Activated T-helper 9 cell treated with anti-CD3 and anti-CD28 coated beads, Interleukin-2, amount 50 U/mL, for 16 hours (primary cell): Measurements from ENCODE around the gene CRYBG2.
"Not testable (repeated sequence)": the region's sequence is repeated elsewhere in the genome, so short reads cannot be mapped to it uniquely, and the experiment has no call there.

Experiments
- DNase-seq: peaks from one replicate; pipeline ENCODE4 v3.0.0-alpha.2; 2020; ENCODE audit warnings: low read depth

CRYBG2 gene

GRCh38 chr1:26295194-26296138 lies 58.5 kb downstream of the CRYBG2 start:
- DNase-seq, result no peak

- no peak for DNase-seq
Observed at GRCh38 chr1:26293911-26294463, 59.9 kb downstream of the CRYBG2 start.

GRCh38 chr1:26292735-26293134 lies 61.2 kb downstream of the CRYBG2 start:
- DNase-seq, result not testable (repeated sequence)

GRCh38 chr1:26291939-26292338 lies 62.0 kb downstream of the CRYBG2 start:
- DNase-seq, result no peak

GRCh38 chr1:26291433-26291832 lies 62.5 kb downstream of the CRYBG2 start:
- DNase-seq, result no peak

- DNase-seq, result no peak
Observed at GRCh38 chr1:26290882-26291261, 63.1 kb downstream of the CRYBG2 start.

- DNase-seq, result no peak
Observed at GRCh38 chr1:26290122-26290881, 63.6 kb downstream of the CRYBG2 start.

- no peak for DNase-seq
Observed at GRCh38 chr1:26289158-26290059, 64.5 kb downstream of the CRYBG2 start.

GRCh38 chr1:26288311-26288941 lies 65.5 kb downstream of the CRYBG2 start:
- peak; percentile 51 for DNase-seq

- DNase-seq, result no peak
Observed at GRCh38 chr1:26287811-26288210, 66.1 kb downstream of the CRYBG2 start.

GRCh38 chr1:26287033-26287711 lies 66.8 kb downstream of the CRYBG2 start:
- DNase-seq, result no peak

- DNase-seq, result no peak
Observed at GRCh38 chr1:26286064-26286416, 67.9 kb downstream of the CRYBG2 start.

GRCh38 chr1:26285366-26286063 lies 68.4 kb downstream of the CRYBG2 start:
- no peak for DNase-seq

- peak; percentile 95 for DNase-seq
Observed at GRCh38 chr1:26284597-26285347, 69.2 kb downstream of the CRYBG2 start.

- DNase-seq, result no peak
Observed at GRCh38 chr1:26283871-26284596, 69.9 kb downstream of the CRYBG2 start.

- no peak for DNase-seq
Observed at GRCh38 chr1:26283279-26283853, 70.6 kb downstream of the CRYBG2 start.

GRCh38 chr1:26282401-26282918 lies 71.5 kb downstream of the CRYBG2 start:
- no peak for DNase-seq

GRCh38 chr1:26281971-26282370 lies 72.0 kb downstream of the CRYBG2 start:
- no peak for DNase-seq
